Chondrocyte (in vitro differentiated cells): ENCODE data around the gene IQSEC3. TPM values are rescaled to one million over a fixed set of nuclear protein-coding genes. Genes with fewer than 3 reads are reported as not detected.
A peak's percentile ranks its signal among the peaks of the same experiment; 100 is the strongest.

Experiments used
- DNase-seq: peaks from one replicate; pipeline ENCODE4 v3.0.0; 2021; ENCODE audit warnings: mixed read lengths, low spot score
- H3K27ac Mint-ChIP-seq: one replicate; pipeline ENCODE4 v1.8.0; 2021; ENCODE audit warnings: mild to moderate bottlenecking, moderate library complexity, mixed read lengths; ENCODE audit not compliant: unreplicated experiment
- H3K27me3 Mint-ChIP-seq: 2 replicates; pipeline ENCODE4 v1.8.0; 2021; ENCODE audit warnings: low read depth, mixed read lengths
- H3K36me3 Mint-ChIP-seq: 2 replicates; pipeline ENCODE4 v1.8.0; 2021; ENCODE audit warnings: low read depth, mixed read lengths
- H3K4me1 Mint-ChIP-seq: 2 replicates; pipeline ENCODE4 v1.8.0; 2021; ENCODE audit warnings: low read depth, mild to moderate bottlenecking, mixed read lengths
- H3K4me3 Mint-ChIP-seq: one replicate; pipeline ENCODE4 v1.8.0; 2021; ENCODE audit warnings: mild to moderate bottlenecking, moderate library complexity, mixed read lengths; ENCODE audit not compliant: unreplicated experiment
- H3K9me3 Mint-ChIP-seq: 2 replicates; pipeline ENCODE4 v1.8.0; 2021; ENCODE audit warnings: low read depth, mixed read lengths
- total RNA-seq: library from RNA; stranded (reverse); gene quantifications from 3 replicates; pipeline ENCODE4 v1.2.1, GENCODE V29; 2021
- TF ChIP-seq, protein P1 (sequence below): fragments of 200-600 bp; sonication (generic); IDR thresholded peaks from 2 replicates; pipeline ENCODE4 v1.5.0; 2021; ENCODE audit warnings: antibody characterized with exemption, mild to moderate bottlenecking, moderate library complexity

Gene IQSEC3
- total RNA-seq, 1 donor from 2014 or later = not detected

DNA sequence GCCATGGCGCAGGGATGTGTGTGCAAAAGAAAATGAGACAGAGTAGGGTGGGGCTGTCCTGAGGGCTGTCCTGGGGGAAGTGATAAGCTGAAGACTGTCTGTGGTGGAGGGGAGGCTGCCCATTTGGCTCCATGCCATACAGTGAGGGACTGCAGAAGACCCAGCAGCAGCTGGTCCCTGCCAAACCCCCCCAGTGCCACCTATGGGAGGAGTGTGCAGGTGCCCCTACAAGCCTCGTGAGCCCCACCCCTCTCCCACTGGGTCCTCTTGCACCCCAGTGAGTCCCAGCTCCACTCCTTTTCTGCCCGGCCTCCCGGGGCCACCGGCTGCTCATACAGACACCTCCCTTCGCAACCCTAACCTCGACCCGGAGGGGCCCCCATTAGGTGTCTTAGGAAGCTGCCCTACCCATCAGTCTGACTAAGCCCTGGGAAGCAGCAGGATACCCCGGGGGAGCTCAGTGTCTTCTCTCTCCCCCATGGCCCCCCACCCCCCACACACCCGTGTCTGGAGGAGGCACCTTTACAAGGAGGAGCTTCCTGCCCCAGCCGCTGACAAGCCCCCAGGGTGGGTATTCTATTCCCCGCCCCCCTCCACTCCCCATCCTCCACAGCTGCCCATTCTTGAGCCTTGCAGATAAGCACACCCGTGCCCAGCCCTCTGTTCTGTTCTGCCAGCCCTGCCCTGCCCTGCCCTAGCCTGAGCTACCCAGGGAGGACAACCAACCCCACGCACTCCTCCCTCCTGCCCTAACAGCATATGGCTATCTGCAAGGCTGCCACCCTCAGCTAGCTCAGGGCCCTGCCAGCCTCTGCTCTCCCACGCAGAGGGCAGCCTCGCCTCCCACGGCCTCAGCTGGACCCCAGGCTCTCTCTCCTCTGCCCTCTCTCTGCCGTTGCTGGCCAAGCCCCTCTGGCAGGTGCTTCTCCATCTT, 105.4 kb downstream of the IQSEC3 start:
- DNase-seq = no peak
- H3K27me3 Mint-ChIP-seq = no peaks in the 10 kb centered on the region

DNA sequence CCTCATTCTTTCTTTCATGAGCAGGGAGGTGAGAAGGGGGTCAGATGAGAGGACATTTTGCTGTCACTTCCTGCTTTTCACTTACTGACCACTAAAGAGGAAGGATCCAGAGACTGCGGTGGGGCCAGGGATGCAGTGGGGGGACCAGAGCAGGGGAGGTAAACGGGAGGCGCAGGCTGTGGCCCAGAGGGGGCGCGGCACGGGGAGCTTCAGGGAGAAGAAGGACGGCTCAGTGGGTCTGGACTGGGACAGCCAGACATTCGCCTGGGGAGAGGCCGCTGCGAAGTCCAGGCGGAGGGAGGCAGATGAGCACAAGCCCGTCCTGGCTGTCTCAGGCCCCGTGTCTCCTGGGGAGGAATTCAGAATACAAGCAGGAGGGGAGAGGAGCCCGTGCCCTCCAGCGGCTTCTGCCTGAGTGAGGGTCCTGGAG, 106.2 kb downstream of the IQSEC3 start:
- Mint-ChIP-seq H3K36me3 (no peaks in the 10 kb centered on the region), H3K9me3 (no peaks in the 10 kb centered on the region), H3K27ac (peak overlapping the region; percentile 22), H3K27me3 (no peaks in the 10 kb centered on the region), H3K4me3 (no peak overlapping the region), H3K4me1 (peaks cover 53% of the 10 kb centered on the region)
- no peak for DNase-seq
- TF ChIP-seq, protein P1, sequence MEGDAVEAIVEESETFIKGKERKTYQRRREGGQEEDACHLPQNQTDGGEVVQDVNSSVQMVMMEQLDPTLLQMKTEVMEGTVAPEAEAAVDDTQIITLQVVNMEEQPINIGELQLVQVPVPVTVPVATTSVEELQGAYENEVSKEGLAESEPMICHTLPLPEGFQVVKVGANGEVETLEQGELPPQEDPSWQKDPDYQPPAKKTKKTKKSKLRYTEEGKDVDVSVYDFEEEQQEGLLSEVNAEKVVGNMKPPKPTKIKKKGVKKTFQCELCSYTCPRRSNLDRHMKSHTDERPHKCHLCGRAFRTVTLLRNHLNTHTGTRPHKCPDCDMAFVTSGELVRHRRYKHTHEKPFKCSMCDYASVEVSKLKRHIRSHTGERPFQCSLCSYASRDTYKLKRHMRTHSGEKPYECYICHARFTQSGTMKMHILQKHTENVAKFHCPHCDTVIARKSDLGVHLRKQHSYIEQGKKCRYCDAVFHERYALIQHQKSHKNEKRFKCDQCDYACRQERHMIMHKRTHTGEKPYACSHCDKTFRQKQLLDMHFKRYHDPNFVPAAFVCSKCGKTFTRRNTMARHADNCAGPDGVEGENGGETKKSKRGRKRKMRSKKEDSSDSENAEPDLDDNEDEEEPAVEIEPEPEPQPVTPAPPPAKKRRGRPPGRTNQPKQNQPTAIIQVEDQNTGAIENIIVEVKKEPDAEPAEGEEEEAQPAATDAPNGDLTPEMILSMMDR = no peak

More for the DNA sequence above, 105.4 kb downstream of the IQSEC3 start:
- Mint-ChIP-seq H3K4me1 (peaks cover 48% of the 10 kb centered on the region), H3K4me3 (no peak overlapping the region), H3K9me3 (no peaks in the 10 kb centered on the region), H3K27ac (peak overlapping the region; percentile 22), H3K36me3 (no peaks in the 10 kb centered on the region)
- TF ChIP-seq, protein P1 = no peak

DNA sequence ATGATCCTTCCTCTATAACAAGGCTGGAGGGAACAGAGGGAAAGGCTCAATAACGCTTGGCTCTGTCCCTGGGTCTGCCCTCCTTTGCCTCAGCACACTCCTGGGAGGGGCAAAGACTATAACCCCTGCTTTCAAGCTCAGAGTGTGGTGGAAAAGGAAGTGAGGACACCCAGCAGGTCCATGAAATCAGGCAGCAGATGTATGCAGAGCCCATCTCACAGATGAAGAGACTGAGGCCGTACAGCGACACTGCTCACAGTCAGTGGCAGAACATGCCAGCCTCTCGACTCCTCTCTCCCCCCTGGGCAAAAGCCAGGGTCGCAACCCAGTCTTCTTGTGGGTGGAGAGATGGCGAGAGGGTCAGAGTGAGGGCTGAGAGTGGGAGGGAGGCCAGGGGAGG, 107.6 kb downstream of the IQSEC3 start:
- DNase-seq = no peak
- no peak overlapping the region for H3K4me3 Mint-ChIP-seq
- no peaks in the 10 kb centered on the region for H3K36me3 Mint-ChIP-seq
- no peaks in the 10 kb centered on the region for H3K27me3 Mint-ChIP-seq
- H3K27ac Mint-ChIP-seq = no peak overlapping the region
- peaks cover 55% of the 10 kb centered on the region for H3K4me1 Mint-ChIP-seq
- H3K9me3 Mint-ChIP-seq = no peaks in the 10 kb centered on the region
- TF ChIP-seq, protein P1 = no peak

DNA sequence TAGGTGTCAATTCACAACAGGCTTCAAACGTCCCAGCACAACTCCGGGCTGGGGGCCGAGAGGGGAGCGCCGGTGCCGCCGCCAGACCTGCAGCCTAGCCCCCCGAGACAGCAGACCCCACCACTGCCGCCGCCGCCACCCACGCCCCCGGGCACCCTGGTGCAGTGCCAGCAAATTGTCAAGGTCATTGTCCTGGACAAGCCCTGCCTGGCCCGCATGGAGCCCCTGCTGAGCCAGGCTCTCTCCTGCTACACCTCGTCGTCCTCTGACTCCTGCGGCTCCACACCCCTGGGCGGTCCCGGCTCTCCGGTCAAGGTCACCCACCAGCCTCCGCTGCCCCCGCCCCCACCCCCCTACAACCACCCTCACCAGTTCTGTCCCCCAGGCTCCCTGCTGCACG, 108.0 kb downstream of the IQSEC3 start:
- TF ChIP-seq, protein P1 = no peak
- Mint-ChIP-seq H3K27me3 (no peaks in the 10 kb centered on the region), H3K4me3 (no peak overlapping the region), H3K9me3 (no peaks in the 10 kb centered on the region), H3K27ac (no peak overlapping the region), H3K36me3 (no peaks in the 10 kb centered on the region), H3K4me1 (peaks cover 54% of the 10 kb centered on the region)
- no peak for DNase-seq

DNA sequence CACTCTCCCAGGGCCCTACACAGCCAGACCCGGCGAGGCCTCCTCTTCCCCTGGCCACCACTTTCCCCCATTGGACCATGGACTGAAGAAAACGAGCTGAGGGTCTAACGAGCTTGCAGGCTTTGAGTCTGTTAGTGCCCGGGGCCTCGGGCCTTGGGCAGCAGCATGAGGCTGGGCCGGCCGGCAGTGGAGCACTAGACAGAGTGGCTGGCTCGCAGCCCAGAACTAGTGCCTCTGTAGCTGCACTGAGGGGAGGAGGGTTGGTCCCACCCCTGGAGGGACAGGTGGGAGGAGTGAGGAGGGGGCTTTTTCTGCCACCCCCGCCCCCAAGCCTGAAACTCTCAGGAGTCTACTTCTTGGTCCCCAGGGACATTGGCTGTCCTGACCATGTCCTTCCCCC, 108.7 kb downstream of the IQSEC3 start:
- peak overlapping the region; percentile 43 for H3K27ac Mint-ChIP-seq
- no peak for DNase-seq
- H3K4me3 Mint-ChIP-seq = no peak overlapping the region
- H3K36me3 Mint-ChIP-seq = no peaks in the 10 kb centered on the region
- no peaks in the 10 kb centered on the region for H3K27me3 Mint-ChIP-seq
- TF ChIP-seq, protein P1 = no peak
- no peaks in the 10 kb centered on the region for H3K9me3 Mint-ChIP-seq
- peaks cover 54% of the 10 kb centered on the region for H3K4me1 Mint-ChIP-seq
